HG02852 (cell line): ENCODE measurements around the gene VCL.
"Not testable (repeated sequence)": the region's sequence is repeated elsewhere in the genome, so short reads cannot be mapped to it uniquely, and the experiment has no call there.

Experiments
- ATAC-seq: cut with Tn5 transposase; IDR thresholded peaks from one replicate; pipeline ENCODE4 v1.9.1; 2021; ENCODE audit warnings: mild to moderate bottlenecking, moderate library complexity; ENCODE audit not compliant: unreplicated experiment

Gene VCL

DNA sequence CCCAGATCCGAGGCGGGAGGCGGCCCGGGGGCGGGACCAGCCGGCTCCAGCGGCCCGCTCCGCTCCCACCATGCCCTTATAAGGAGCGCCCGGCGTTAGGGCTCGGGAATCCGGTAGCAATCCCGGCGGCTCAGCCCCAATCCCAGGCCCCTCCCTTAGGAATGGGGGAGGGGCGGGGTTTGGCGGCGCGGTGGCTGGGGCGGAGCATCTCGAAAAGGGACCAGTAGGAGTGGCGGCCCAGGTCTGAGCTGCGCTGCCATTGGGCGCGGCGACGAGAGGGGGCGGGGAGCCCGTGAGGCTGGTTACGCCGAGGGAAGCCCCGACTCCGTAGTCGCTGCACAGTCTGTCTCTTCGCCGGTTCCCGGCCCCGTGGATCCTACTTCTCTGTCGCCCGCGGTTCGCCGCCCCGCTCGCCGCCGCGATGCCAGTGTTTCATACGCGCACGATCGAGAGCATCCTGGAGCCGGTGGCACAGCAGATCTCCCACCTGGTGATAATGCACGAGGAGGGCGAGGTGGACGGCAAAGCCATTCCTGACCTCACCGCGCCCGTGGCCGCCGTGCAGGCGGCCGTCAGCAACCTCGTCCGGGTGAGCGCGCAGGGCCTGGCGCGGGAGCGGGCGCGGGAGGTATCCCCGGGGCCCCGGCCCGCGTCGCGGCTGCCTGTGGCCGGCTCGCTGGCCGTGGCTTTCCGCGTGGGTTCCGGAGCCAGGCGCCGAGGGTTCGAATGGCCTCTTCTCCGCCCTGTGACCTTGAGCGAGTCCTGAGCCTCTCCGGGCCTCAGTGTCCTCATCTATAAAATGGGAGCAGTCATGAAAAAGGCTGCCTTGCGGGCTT, at the start of gene VCL:
VCL (plus strand) TSS at position 330 of the 836 bp plus-strand sequence; CDS start at position 422, 92 bp downstream.
- ATAC-seq = peak; percentile 96

- ATAC-seq = no peak
Observed at GRCh38 chr10:73948947-73949633, 48.8 kb upstream of the VCL start.

GRCh38 chr10:73950155-73950948, 47.6 kb upstream of the VCL start:
- ATAC-seq = no peak

- no peak for ATAC-seq
Observed at GRCh38 chr10:73953665-73954064, 44.3 kb upstream of the VCL start.

- no peak for ATAC-seq
Observed at GRCh38 chr10:73954737-73955136, 43.2 kb upstream of the VCL start.

GRCh38 chr10:73955719-73956118, 42.2 kb upstream of the VCL start:
- ATAC-seq = no peak

DNA sequence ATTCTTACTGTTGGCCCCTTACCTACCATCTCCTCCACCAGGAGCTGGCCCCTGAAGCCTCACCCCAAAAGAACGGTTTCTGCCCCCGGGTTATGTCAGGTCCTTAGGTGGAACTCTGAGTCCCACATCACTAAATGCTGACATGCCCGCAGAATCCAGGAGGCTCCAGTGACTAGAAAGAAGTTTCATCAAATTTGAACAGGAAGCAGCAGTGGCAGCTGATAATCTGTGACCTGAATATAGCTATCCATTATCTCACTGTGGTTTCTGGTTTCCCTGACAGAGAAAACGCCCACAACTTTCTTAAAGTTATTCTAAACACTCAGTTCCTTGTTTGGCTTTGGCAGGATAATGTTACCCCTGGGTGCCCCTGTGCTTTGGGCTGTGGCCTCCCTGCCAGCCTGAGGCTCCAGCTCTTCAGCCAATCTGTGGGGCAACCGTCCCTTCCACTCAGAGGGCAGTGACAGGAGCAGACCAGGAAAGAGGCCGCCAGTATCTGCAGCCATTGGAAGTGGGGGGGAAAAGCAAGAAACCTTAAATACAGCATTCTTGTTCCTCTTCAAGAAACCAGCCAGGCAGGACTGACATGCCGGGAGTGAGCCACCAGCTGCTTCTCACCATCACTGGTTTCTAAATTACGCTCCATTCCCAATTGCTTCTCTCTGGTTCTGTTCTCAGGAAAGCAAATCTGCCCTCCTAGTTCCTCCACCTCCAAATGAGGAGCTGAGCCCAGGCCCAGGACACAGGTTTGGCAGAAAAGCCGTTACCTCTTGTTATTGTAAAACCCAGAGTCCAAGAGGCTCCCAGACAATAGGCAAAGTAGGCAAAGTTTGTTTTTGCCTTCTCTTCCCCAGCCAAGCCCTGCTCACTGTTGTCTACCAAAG, 41.2 kb upstream of the VCL start:
- ATAC-seq = no peak

- ATAC-seq = no peak
Observed at GRCh38 chr10:73959484-73960243, 38.3 kb upstream of the VCL start.

DNA sequence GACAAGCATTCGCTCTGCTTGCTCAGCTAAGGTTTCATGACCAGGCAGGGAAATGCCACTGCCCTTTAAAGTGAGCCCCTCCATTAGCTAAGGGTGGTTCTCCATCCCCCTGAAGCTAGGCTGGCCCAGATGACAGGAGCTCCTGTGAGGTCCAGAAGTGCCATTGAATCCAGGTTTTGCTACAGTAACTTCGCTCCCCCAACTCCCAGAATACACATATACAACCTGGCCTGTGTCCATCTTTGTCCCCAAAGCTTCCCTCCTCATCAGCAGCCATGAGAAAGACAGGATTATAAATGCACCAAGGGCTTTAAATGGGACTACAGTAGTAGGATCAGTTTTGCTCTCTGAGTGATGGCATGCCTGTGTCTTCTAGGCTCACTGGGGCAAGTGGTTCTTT, 35.5 kb upstream of the VCL start:
- no peak for ATAC-seq

DNA sequence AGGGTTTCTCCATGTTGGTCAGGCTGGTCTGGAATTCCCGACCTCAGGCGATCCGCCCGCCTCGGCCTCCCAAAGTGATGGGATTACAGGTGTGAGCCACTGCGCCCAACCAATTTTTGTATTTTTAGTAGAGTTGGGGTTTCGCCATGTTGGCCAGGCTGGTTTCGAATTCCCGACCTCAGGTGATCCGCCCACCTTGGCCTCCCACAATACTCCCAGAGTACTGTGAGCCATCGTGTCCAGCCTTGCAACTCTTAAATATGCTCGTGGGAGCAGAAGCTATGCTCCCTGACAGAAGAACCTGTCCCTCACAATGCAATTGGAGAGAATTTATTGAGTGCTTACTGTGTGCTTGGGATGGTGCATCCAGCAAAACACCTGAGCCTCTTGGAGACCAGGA, 34.4 kb upstream of the VCL start:
- not testable (repeated sequence) for ATAC-seq

- no peak for ATAC-seq
Observed at GRCh38 chr10:73964743-73965142, 33.2 kb upstream of the VCL start.

DNA sequence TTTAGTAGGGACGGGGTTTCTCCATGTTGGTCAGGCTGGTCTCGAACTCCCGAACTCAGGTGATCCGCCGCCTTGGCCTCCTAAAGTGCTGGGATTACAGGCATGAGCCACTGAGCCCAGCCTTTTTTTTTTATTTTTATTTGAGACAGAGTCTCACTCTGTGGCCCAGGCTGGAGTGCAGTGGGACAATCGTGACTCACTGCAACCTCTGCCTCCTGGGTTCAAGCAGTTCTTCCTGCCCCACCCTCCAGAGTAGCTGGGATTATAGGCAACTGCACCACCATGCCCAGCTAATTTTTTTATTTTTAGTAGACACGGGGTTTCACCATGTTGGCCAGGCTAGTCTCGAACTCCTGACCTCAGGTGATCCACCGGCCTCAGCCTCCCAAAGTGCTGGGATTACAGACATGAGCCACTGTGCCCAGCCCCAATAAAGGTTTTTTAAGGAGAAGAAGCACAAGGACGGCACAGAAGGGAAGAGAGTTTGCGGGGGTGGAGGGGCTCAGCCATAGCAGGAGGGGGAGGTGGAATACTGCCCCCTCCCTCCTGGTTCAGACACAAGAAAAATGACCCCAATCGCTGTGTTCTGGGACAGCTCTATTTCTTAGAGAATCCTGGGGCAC, 32.5 kb upstream of the VCL start:
- ATAC-seq = not testable (repeated sequence)

DNA sequence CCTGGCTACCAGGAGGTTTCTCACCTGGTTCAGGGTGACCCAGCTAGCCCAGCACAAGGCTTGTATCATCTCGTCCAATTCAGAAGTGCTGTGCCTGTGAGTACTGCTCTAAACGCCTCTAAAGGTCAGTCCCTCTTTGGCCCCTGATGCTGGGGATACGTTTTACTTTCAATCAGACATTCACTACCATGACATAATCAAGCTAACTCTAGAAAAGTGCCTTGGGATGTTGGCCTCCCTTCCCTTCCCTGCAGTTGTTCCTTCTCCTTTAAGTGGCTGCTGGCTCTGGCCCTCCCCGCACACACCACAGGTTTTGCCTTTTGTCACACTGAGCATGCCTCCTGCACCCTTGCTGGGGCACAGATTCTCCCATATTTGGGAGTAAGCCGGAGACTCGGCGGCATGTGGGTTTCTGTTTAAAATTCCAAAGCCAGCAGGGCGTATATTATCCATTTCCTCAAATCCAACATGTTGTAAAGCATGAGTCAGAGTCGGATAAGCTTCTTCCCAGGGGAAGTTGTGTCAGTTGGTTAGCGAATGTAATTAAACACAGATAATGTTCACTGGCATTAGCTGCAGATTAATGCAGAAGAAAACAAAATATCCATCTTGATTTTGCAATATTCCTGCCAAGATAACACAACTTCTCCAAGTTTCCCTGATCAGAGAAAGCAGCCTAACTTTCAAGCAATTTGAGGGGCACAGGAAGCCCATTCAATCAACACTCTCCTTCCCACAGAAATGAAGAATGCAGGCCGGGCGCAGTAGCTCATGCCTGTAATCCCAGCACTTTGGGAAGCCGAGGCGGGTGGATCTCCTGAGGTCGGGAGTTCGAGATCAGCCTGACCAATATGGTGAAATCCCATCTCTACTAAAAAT, 31.8 kb upstream of the VCL start:
- ATAC-seq = no peak

GRCh38 chr10:73967022-73967429, 30.9 kb upstream of the VCL start:
- no peak for ATAC-seq

DNA sequence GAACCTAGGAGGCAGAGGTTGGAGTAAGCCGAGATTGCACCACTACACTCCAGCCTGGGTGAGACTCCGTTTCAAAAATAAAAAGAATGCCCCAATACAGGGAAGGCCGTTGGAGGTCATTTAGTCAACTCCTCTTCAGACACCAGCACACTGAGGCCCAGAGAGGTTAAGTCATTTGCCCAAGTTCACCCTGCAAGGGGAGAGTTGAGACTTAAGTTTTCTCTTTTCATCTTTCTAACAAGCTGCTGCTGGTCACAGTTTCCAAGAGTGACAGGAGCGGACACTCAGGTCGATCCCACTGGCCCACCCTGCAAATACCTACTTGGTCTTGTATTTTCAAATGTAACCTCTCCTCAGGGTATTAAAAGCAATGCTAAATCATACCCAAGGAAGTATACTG, 30.4 kb upstream of the VCL start:
- no peak for ATAC-seq

DNA sequence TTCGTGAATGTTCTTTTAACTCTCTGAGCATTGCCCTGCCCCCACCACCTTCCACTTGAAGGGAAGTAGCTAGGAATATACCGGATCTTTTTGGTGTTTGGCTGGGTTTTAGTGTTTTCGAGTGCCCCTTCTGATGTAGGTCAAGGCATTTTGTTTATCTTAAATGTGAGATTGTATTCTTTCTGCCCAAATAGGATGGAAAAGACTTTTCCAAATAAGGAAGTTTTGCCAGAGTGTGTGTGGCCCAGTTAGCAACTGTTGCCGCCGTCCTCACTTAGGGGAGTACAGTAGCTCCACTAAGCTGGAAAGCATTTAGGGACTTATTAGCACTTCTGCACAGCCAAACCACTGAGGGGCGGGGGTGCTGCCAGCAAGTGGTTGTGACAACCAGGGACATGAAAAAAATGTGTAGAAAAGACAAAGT, 29.8 kb upstream of the VCL start:
- ATAC-seq = no peak

DNA sequence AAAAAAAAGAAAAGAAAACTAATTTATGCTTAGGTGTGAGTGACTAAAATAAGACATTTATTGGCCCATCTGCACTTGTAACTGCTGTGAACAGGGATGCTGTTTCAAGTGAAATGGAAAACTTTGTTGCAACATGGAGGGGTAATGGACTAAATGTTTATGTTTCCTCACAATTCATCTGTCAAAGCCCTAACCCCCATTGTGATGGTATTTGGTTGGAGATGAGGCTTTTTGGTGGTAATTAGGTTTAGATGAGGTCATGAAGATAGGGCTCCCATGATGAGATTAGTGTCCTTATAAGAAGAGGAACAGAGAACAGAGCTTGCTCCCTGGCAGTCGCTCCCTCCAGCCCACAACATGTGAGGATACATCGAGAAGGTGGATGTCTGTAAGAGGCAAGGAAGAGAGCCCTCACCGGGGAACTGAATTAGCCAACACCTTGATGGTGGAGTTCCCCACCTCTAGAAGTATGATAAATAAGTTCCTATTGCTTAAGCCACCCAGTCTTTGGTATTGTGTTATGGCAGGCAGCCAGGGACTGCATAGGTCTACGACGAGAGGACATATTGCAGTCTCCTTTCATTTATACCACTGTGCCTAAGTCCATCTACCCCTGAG, 28.6 kb upstream of the VCL start:
- no peak for ATAC-seq

GRCh38 chr10:73970845-73971244, 27.1 kb upstream of the VCL start:
- ATAC-seq = no peak
